Panc1 (cell line): ENCODE data around the gene PTPRK. TPM values are rescaled to one million over a fixed set of nuclear protein-coding genes. Genes with fewer than 3 reads are reported as not detected.

Experiments
- ATAC-seq: fragments of 200-7000 bp; cut with Tn5 transposase; 2 replicates; pipeline ENCODE4 v1.9.1; 2020; ENCODE audit warnings: mild to moderate bottlenecking, moderate library complexity
- BruUV-seq: library from RNA; stranded (reverse); fragments of 400-500 nt; replicated peaks from 2 replicates; lab custom pipeline; 2021; lab: Mats Ljungman, UMichigan
- CTCF ChIA-PET: fragments of 300-600 bp; sonication (Branson Sonifier 250); formaldehyde crosslinking; loops from one replicate; lab custom pipeline; 2022; ENCODE audit warnings: antibody characterized with exemption; lab: Charles Lee
- POLR2A ChIA-PET: fragments of 300-600 bp; sonication (Branson Sonifier 250); formaldehyde crosslinking; loops from one replicate; lab custom pipeline; 2022; ENCODE audit warnings: antibody characterized with exemption; lab: Charles Lee
- DNase-seq: peaks from one replicate; pipeline ENCODE4 v3.0.0-alpha.2; 2010; ENCODE audit warnings: low read depth, low spot score
- H3K27ac ChIP-seq: 2 replicates; pipeline ENCODE4 v1.5.1; 2011; ENCODE audit warnings: mild to moderate bottlenecking, low read length, inconsistent platforms
- H3K27me3 ChIP-seq: fragments of 200-500 bp; sonication (Bioruptor generic); 2 replicates; pipeline ENCODE4 v1.6.0; 2014; ENCODE audit warnings: low read length, inconsistent platforms; ENCODE audit not compliant: control insufficient read depth, insufficient read depth
- H3K36me3 ChIP-seq: fragments of 200-500 bp; sonication (Bioruptor generic); 2 replicates; pipeline ENCODE4 v1.5.1; 2014; ENCODE audit warnings: inconsistent platforms, mild to moderate bottlenecking, low read length, moderate library complexity; ENCODE audit not compliant: control insufficient read depth, insufficient read depth
- H3K4me1 ChIP-seq: 2 replicates; pipeline ENCODE4 v1.5.1; 2011; ENCODE audit warnings: inconsistent platforms, mild to moderate bottlenecking, low read length, moderate library complexity; ENCODE audit not compliant: control insufficient read depth, insufficient read depth
- H3K4me3 ChIP-seq, 2 experiments: 2 replicates each; pipeline ENCODE4 v1.5.1; 2011 to 2012; ENCODE audit warnings: low read depth in 2 of 2, low read length in 2 of 2, mild to moderate bottlenecking in 2 of 2, inconsistent platforms in 1 of 2, moderate library complexity in 1 of 2
- H3K9me3 ChIP-seq: fragments of 200-500 bp; sonication (Bioruptor generic); 2 replicates; pipeline ENCODE4 v1.5.1; 2014; ENCODE audit warnings: low read depth, mild to moderate bottlenecking, inconsistent platforms, low read length, moderate library complexity; ENCODE audit not compliant: control insufficient read depth, insufficient read depth
- CTCF ChIP-seq: fragments of 450-650 bp; IDR thresholded peaks from 2 replicates; pipeline ENCODE4 v1.5.1; 2017; ENCODE audit warnings: mild to moderate bottlenecking
- POLR2AphosphoS5 ChIP-seq: IDR thresholded peaks from 2 replicates; pipeline ENCODE4 v1.6.1; 2012; ENCODE audit warnings: mild to moderate bottlenecking, low read depth, low read length, moderate library complexity
- SIN3A ChIP-seq: IDR thresholded peaks from 2 replicates; pipeline ENCODE4 v1.6.1; 2012; ENCODE audit warnings: low read depth, mild to moderate bottlenecking, low read length, moderate library complexity, borderline replicate concordance; ENCODE audit not compliant: insufficient read depth
- TCF7L2 ChIP-seq: IDR thresholded peaks from 2 replicates; pipeline ENCODE4 v1.6.1; 2011; ENCODE audit warnings: mild to moderate bottlenecking, low read depth, low read length, inconsistent platforms
- in situ Hi-C: cut with HindIII; loops from 2 replicates; pipeline ENCODE4 v1.10.0; 2016; ENCODE audit warnings: low sequenced_read_pairs, low pct_unique_long_range_greater_than_20kb
- intact Hi-C: fragments of 100-400 bp; cut with micrococcal nuclease; formaldehyde crosslinking; loops from one replicate; pipeline ENCODE4 v1.10.0; 2022; ENCODE audit not compliant: unreplicated experiment
- total RNA-seq: library from RNA; stranded (reverse); gene quantifications from one replicate; pipeline ENCODE4 v1.2.1, GENCODE V29; 2021; ENCODE audit not compliant: unreplicated experiment
- TF ChIP-seq, protein P1 (sequence below), 2 experiments: IDR thresholded peaks; 2 replicates each; pipeline ENCODE4 v1.6.1; 2011 to 2012; ENCODE audit warnings: low read depth in 2 of 2, control low read depth in 1 of 2, low read length in 1 of 2, mild to moderate bottlenecking in 1 of 2, moderate library complexity in 1 of 2; ENCODE audit not compliant: insufficient read depth in 1 of 2

The PTPRK gene
- total RNA-seq, 1 experiment from 2014 or later = 61.8 TPM

- TF ChIP-seq, protein P1, sequence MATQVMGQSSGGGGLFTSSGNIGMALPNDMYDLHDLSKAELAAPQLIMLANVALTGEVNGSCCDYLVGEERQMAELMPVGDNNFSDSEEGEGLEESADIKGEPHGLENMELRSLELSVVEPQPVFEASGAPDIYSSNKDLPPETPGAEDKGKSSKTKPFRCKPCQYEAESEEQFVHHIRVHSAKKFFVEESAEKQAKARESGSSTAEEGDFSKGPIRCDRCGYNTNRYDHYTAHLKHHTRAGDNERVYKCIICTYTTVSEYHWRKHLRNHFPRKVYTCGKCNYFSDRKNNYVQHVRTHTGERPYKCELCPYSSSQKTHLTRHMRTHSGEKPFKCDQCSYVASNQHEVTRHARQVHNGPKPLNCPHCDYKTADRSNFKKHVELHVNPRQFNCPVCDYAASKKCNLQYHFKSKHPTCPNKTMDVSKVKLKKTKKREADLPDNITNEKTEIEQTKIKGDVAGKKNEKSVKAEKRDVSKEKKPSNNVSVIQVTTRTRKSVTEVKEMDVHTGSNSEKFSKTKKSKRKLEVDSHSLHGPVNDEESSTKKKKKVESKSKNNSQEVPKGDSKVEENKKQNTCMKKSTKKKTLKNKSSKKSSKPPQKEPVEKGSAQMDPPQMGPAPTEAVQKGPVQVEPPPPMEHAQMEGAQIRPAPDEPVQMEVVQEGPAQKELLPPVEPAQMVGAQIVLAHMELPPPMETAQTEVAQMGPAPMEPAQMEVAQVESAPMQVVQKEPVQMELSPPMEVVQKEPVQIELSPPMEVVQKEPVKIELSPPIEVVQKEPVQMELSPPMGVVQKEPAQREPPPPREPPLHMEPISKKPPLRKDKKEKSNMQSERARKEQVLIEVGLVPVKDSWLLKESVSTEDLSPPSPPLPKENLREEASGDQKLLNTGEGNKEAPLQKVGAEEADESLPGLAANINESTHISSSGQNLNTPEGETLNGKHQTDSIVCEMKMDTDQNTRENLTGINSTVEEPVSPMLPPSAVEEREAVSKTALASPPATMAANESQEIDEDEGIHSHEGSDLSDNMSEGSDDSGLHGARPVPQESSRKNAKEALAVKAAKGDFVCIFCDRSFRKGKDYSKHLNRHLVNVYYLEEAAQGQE (IDR thresholded peaks at IDR 0.05; ENCODE audit: insufficient read depth in 1 of 2, low read depth in 2 of 2, low read length in 1 of 2) = no peak
- TF ChIP-seq SIN3A (no peak), TCF7L2 (no peak), POLR2AphosphoS5 (no peak)
- in situ Hi-C loops = no loop called here
- POLR2A ChIA-PET = no interaction called here
- ATAC-seq (no peak), DNase-seq (no peak)
- Histone ChIP-seq H3K27me3 (no peaks in the 10 kb centered on the region), H3K4me3 (no peak overlapping the region), H3K9me3 (no peaks in the 10 kb centered on the region), H3K4me1 (no peaks in the 10 kb centered on the region; the same call in 1 of the 2 replicates), H3K36me3 (no peaks in the 10 kb centered on the region), H3K27ac (no peak overlapping the region)
- CTCF ChIA-PET = no interaction called here
- intact Hi-C loops = no loop called here
- no TSS peak for BruUV-seq
Observed at GRCh38 chr6:128202169-128202765, 318.1 kb downstream of the PTPRK start.

DNA sequence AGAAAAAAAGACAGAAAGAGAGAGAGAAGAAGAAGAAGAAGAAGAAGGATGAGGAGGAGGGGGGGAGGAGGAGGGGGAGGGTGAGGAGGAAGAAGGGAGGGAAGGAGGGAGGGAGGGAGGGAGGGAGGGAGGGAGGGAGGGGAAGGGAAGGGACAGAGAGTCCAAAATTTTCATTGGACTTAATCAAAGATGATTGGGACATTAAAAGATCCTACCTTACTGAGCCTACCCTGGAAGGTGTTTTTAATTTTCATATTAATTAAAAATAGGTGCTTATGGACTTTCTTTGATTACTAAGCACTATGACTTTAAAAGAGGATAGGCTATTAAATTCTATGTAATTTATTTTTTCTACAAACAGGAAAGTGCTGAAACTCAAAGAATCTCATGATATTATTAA is 319.6 kb downstream of the PTPRK start:
- ChIA-PET CTCF (no interaction called here), POLR2A (no interaction called here)
- in situ Hi-C loops = no loop called here
- no peak overlapping the region for H3K27ac ChIP-seq
- DNase-seq (no peak), ATAC-seq (no peak)
- no TSS peak for BruUV-seq
- no peaks in the 10 kb centered on the region for H3K27me3 ChIP-seq
- H3K9me3 ChIP-seq = no peaks in the 10 kb centered on the region
- no peaks in the 10 kb centered on the region for H3K36me3 ChIP-seq
- TF ChIP-seq POLR2AphosphoS5 (no peak), SIN3A (no peak), TCF7L2 (no peak), CTCF (no peak)
- TF ChIP-seq, protein P1 (IDR thresholded peaks at IDR 0.05; ENCODE audit: insufficient read depth in 1 of 2, low read depth in 2 of 2, low read length in 1 of 2) = no peak
- H3K4me3 ChIP-seq = no peak overlapping the region
- intact Hi-C loops = no loop called here
- no peaks in the 10 kb centered on the region for H3K4me1 ChIP-seq
